ENCODE measurements around the gene SERPINB1.

The SERPINB1 gene

GRCh38 chr6:2793534-2794151 lies 48.0 kb downstream of the SERPINB1 start:
- no peak for DNase-seq (ENCODE audit: low read depth)

GRCh38 chr6:2792330-2793110 lies 49.1 kb downstream of the SERPINB1 start:
- DNase-seq (ENCODE audit: low read depth), result peak; percentile 42

GRCh38 chr6:2791450-2791974 lies 50.2 kb downstream of the SERPINB1 start:
- DNase-seq (ENCODE audit: low read depth), result no peak

- DNase-seq (ENCODE audit: low read depth), result peak; percentile 88
These were observed 50.8 kb downstream of the SERPINB1 start for GRCh38 chr6:2790588-2791449.

- DNase-seq (ENCODE audit: low read depth), result no peak
These were observed 55.4 kb downstream of the SERPINB1 start for GRCh38 chr6:2786269-2786668.

- no peak for DNase-seq (ENCODE audit: low read depth)
These were observed 56.7 kb downstream of the SERPINB1 start for GRCh38 chr6:2784930-2785329.

- no peak for DNase-seq (ENCODE audit: low read depth)
These were observed 57.6 kb downstream of the SERPINB1 start for GRCh38 chr6:2784061-2784460.

GRCh38 chr6:2783188-2783963 lies 58.3 kb downstream of the SERPINB1 start:
- no peak for DNase-seq (ENCODE audit: low read depth)

GRCh38 chr6:2782825-2783187 lies 58.9 kb downstream of the SERPINB1 start:
- DNase-seq (ENCODE audit: low read depth), result no peak

- DNase-seq (ENCODE audit: low read depth), result no peak
These were observed 59.3 kb downstream of the SERPINB1 start for GRCh38 chr6:2782356-2782708.
